Thyroid gland (tissue), 4 donors: ENCODE data around the gene COL24A1. TPM values are rescaled to one million over a fixed set of nuclear protein-coding genes. Genes with fewer than 3 reads are reported as not detected.

Source experiments
- DNase-seq, 2 donors: peaks; one replicate each; pipeline ENCODE4 v3.0.0-alpha.2; 2019
- H3K27ac ChIP-seq, 3 donors: fragments of 200-600 bp; sonication (generic); 1 replicate in 2 of 3; 2 replicates in 1 of 3; pipeline ENCODE4 v1.5.1; 2016 to 2019; ENCODE audit warnings: mild to moderate bottlenecking in 1 of 3, moderate library complexity in 1 of 3
- H3K27me3 ChIP-seq: fragments of 200-600 bp; sonication (generic); one replicate; pipeline ENCODE4 v1.5.1; 2019
- H3K36me3 ChIP-seq, 2 donors: fragments of 200-600 bp; sonication (generic); one replicate each; pipeline ENCODE4 v1.5.1; 2016 to 2019
- H3K4me1 ChIP-seq, 2 donors: fragments of 200-600 bp; sonication (generic); one replicate each; pipeline ENCODE4 v1.5.1; 2017 to 2019
- H3K4me3 ChIP-seq, 3 donors: fragments of 200-600 bp; sonication (generic); replicated peaks in 1 of 3; 1 replicate in 2 of 3; 2 replicates in 1 of 3; pipeline ENCODE4 v1.5.1; 2016; ENCODE audit warnings: mild to moderate bottlenecking in 1 of 3
- H3K9me3 ChIP-seq: fragments of 200-600 bp; sonication (generic); one replicate; pipeline ENCODE4 v1.5.1; 2017
- POLR2A ChIP-seq, 2 donors: fragments of 450-650 bp; IDR thresholded peaks; one replicate each; pipeline ENCODE4 v1.6.1; 2017; ENCODE audit warnings: antibody characterized with exemption in 2 of 2, mild to moderate bottlenecking in 2 of 2, moderate library complexity in 1 of 2
- WGBS, 2 donors: methylation state at CpG; one replicate each; pipeline ENCODE4 v1.1.5; 2017; 5-methylcytosine and 5-hydroxymethylcytosine counted together
- intact Hi-C: fragments of 100-400 bp; cut with DNase I; formaldehyde crosslinking; loops from one replicate; pipeline ENCODE4 v1.15.1; 2023
- total RNA-seq, 4 donors: library from RNA; depleted of rRNA; stranded (reverse); fragments of >200 nt; gene quantifications; one replicate each; pipeline ENCODE4 v1.2.3, GENCODE V29; 2016
- TF ChIP-seq, protein P1 (sequence below), 6 experiments: fragments of 200-600 bp in 3 of 6; fragments of 450-650 bp in 3 of 6; sonication (generic) in 3 of 6; IDR thresholded peaks; one replicate each; pipeline ENCODE4 v1.5.1; 2016 to 2019; ENCODE audit warnings: antibody characterized with exemption in 6 of 6, mild to moderate bottlenecking in 2 of 6, inconsistent platforms in 1 of 6, moderate library complexity in 1 of 6

Gene COL24A1
- total RNA-seq, 4 donors from 2014 or later, result 0.27 to 0.89 (median 0.46) TPM

DNA sequence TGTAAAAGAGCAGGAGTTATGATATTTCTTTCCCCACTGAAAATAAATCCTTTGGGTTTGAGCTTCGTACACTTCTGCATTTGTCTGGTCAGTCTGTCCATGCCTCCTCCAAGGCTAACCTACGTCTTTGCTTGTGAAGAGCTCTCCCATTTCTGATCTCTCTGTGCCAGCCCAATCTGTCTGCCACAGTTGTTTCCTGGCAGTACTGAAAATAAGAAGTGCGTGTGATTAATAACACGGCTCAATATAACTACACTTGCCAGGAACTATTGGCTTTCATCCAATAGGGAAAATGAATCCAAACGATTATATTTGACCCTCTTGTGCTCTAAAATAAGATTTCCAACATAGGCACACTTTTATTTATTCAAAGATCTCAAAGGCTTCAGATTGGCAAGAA, 19.2 kb upstream of the COL24A1 start:
- Histone ChIP-seq H3K4me1 (no peaks in the 10 kb centered on the region), H3K27me3 (no peaks in the 10 kb centered on the region), H3K4me3 (no peak overlapping the region), H3K36me3 (no peaks in the 10 kb centered on the region), H3K9me3 (no peaks in the 10 kb centered on the region), H3K27ac (no peak overlapping the region)
- TF ChIP-seq POLR2A (IDR thresholded peaks at IDR 0.05), result no peak
- TF ChIP-seq, protein P1, sequence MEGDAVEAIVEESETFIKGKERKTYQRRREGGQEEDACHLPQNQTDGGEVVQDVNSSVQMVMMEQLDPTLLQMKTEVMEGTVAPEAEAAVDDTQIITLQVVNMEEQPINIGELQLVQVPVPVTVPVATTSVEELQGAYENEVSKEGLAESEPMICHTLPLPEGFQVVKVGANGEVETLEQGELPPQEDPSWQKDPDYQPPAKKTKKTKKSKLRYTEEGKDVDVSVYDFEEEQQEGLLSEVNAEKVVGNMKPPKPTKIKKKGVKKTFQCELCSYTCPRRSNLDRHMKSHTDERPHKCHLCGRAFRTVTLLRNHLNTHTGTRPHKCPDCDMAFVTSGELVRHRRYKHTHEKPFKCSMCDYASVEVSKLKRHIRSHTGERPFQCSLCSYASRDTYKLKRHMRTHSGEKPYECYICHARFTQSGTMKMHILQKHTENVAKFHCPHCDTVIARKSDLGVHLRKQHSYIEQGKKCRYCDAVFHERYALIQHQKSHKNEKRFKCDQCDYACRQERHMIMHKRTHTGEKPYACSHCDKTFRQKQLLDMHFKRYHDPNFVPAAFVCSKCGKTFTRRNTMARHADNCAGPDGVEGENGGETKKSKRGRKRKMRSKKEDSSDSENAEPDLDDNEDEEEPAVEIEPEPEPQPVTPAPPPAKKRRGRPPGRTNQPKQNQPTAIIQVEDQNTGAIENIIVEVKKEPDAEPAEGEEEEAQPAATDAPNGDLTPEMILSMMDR (IDR thresholded peaks at IDR 0.05), result no peak
- DNase-seq, result no peak
- intact Hi-C loops, result no loop called here
- 53 to 60% methylated on average over 5 of the region's 5 CpGs for WGBS, 2 donors

DNA sequence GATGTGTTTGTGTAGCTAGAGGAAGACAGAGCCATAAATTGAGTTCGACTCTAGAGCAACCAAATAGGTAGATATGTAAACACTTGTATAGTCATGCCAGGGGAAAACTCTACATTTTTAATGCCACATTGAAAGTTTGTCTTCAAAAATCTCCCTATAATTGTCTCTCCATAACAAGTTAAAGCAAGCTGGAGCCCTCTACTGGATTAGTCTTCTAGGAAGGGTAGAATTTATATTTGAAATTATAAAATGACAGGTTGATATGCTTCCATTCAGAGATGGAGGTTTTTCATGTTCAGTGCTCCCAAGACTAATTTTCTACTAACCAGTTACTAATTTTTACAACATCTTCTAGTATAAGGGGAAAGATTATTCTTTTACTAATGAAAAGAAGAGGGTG, 13.1 kb upstream of the COL24A1 start:
- 67 to 74% methylated on average over 1 of the region's 1 CpG for WGBS, 2 donors
- H3K4me3 ChIP-seq, result no peak overlapping the region
- no peak for DNase-seq
- H3K36me3 ChIP-seq, result no peaks in the 10 kb centered on the region
- TF ChIP-seq POLR2A (IDR thresholded peaks at IDR 0.05), result no peak
- TF ChIP-seq, protein P1 (IDR thresholded peaks at IDR 0.05), result no peak
- no peak overlapping the region for H3K27ac ChIP-seq
- H3K27me3 ChIP-seq, result no peaks in the 10 kb centered on the region
- H3K9me3 ChIP-seq, result no peaks in the 10 kb centered on the region
- intact Hi-C loops, result no loop called here
- no peaks in the 10 kb centered on the region for H3K4me1 ChIP-seq

DNA sequence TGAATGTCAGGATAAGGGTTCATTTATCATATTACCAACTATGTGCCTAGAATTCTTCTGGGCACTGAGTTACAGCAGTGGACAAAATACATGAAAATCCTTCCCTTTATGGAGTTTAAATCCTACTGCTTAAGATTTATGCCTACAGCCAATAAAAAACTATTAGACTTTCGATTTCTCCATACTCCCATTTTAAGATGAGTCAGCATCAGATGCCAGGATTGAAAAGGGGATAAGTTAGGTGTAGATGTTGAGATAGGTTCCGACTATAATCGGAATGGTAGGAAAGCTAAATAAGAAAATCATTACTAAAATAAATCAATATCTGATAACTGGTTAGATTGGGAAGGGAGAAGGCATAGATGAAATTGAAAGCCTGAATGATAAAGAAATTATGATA, 3.2 kb upstream of the COL24A1 start:
- intact Hi-C loops, result no loop called here
- no peak for DNase-seq
- 95 to 96% methylated on average over 3 of the region's 3 CpGs for WGBS, 2 donors
- H3K9me3 ChIP-seq, result no peaks in the 10 kb centered on the region
- H3K36me3 ChIP-seq, result no peaks in the 10 kb centered on the region
- no peak overlapping the region for H3K27ac ChIP-seq
- no peaks in the 10 kb centered on the region for H3K27me3 ChIP-seq
- TF ChIP-seq, protein P1 (IDR thresholded peaks at IDR 0.05), result no peak
- TF ChIP-seq POLR2A (IDR thresholded peaks at IDR 0.05), result no peak
- no peak overlapping the region for H3K4me3 ChIP-seq
- H3K4me1 ChIP-seq, result peaks cover 9 to 10% of the 10 kb centered on the region in 2 donors

DNA sequence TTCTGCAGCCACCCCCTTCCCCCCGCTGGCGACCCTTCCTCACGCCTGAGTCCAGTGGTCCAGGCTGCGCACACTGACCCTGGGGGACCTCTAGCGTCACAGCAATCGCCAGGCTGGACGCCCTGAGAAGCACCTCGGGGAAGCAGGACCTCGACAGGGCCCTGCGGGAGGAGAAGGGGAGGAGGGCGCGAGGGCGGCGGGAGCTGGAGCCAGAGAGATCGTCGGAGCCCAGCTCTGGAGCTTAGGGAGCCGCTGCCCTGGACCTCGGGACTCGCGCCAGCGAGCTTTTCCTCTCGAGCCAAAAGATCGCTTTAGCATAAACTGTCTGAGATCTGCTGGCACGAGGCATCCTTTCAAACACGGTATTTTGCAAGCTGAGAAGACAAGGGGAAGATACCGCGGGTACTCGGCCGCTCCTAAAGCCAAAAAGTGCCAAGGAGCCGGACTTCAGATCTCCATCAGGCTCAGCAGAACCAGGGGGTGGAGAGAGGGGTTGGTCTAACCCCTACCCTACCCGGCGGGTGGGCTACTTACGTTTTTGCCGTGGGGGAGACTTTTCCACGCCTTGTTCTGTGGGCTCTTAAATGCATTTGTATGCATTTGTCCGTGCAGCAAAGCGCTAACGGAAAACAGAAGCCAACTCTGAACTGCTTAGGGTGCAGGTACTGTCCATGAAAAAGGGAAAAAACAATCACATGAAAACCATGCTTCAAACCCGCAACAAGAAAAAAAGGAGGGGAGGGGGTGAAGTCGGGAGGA, 586 bp downstream of the COL24A1 start:
- H3K27me3 ChIP-seq, result no peaks in the 10 kb centered on the region
- no peaks in the 10 kb centered on the region for H3K36me3 ChIP-seq
- H3K27ac ChIP-seq, result no peak overlapping the region
- WGBS, 2 donors, result 1 to 2% methylated on average over 24 to 28 of the region's 40 CpGs
- peak; percentile 36 to 39 for DNase-seq
- no peaks in the 10 kb centered on the region for H3K9me3 ChIP-seq
- H3K4me1 ChIP-seq, result peaks cover 9 to 12% of the 10 kb centered on the region in 2 donors
- intact Hi-C loops, result no loop called here
- H3K4me3 ChIP-seq, result peak overlapping the region in 2 of 3 donors; percentile 0 to 13
- TF ChIP-seq, protein P1 (IDR thresholded peaks at IDR 0.05), result no peak
- no peak for TF ChIP-seq POLR2A (IDR thresholded peaks at IDR 0.05)

DNA sequence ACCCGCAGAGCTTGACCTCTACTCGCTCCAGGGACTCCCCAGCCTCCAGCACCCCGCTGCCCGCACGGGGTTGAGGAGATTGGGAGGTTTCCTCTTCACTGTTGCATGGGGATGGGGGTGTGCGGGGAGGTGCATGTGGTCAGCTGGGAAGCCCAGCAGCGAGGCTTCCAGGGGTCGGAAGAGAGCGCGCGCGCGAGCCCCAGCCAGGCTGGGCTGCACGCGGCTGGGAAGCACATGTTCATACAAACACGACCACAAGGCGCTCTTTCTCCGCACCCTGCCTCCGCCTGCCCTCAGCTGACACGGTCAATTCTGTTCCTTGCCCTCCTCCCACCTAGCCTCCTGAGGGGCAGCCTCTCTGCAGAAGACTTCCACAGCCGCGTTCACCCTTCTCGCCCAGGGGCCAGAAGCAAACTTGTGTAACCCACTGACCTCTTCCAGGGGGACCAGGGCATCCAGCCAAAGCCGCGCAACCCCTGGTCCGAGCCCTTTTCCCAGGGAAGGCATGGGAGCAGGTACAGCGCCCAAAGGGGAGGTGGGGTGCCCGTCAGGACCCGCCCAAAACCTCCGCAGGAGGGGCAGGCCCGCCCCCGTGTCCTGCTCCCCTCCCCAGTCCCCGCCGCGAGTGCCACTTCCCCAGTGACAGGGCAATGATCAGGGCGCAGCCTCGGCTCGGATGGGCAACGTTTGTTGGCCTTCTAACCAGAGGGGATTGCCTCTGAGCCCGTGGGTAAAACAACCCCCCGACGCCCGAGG, 1.3 kb downstream of the COL24A1 start:
- Histone ChIP-seq H3K36me3 (no peaks in the 10 kb centered on the region), H3K27ac (no peak overlapping the region), H3K4me3 (peak overlapping the region in 1 of 3 donors; percentile 13), H3K9me3 (no peaks in the 10 kb centered on the region), H3K4me1 (peaks cover 9 to 12% of the 10 kb centered on the region in 2 donors), H3K27me3 (no peaks in the 10 kb centered on the region)
- 5 to 11% methylated on average over 23 to 32 of the region's 43 CpGs for WGBS, 2 donors
- peak; percentile 8 to 21 for DNase-seq
- intact Hi-C loops, result no loop called here
- TF ChIP-seq, protein P1 (IDR thresholded peaks at IDR 0.05), result no peak
- TF ChIP-seq POLR2A (IDR thresholded peaks at IDR 0.05), result no peak
